Vagina (tissue), 2 donors: ENCODE results near the gene DAZAP2.

Experiments used
- CTCF ChIP-seq, 3 experiments: fragments of 450-650 bp in 2 of 3; fragments of 200-600 bp in 1 of 3; sonication (generic) in 1 of 3; IDR thresholded peaks; one replicate each; pipeline ENCODE4 v1.5.1; 2017 to 2019; ENCODE audit warnings: antibody characterized with exemption in 3 of 3, mild to moderate bottlenecking in 2 of 3, moderate library complexity in 2 of 3
- POLR2A ChIP-seq, 2 donors: fragments of 450-650 bp; IDR thresholded peaks; one replicate each; pipeline ENCODE4 v1.6.1; 2017; ENCODE audit warnings: antibody characterized with exemption in 2 of 2, mild to moderate bottlenecking in 2 of 2, moderate library complexity in 2 of 2
- POLR2AphosphoS5 ChIP-seq, 2 donors: sonication (generic); formaldehyde crosslinking; IDR thresholded peaks; one replicate each; pipeline ENCODE4 v1.9.0; 2017; ENCODE audit warnings: antibody characterized with exemption in 2 of 2, mild to moderate bottlenecking in 2 of 2, low read depth in 1 of 2; ENCODE audit not compliant: insufficient read depth in 1 of 2

GRCh38 chr12:51192284-51192671, 46.3 kb upstream of the DAZAP2 start:
- TF ChIP-seq CTCF (IDR thresholded peaks at IDR 0.05) (no peak), POLR2AphosphoS5 (IDR thresholded peaks at IDR 0.05; ENCODE audit: insufficient read depth in 1 of 2, low read depth in 1 of 2) (no peak), POLR2A (IDR thresholded peaks at IDR 0.05) (no peak)
